ENCODE results near the gene CSRNP3. TPM values are rescaled to one million over a fixed set of nuclear protein-coding genes. Genes with fewer than 3 reads are reported as not detected.

CSRNP3 gene
- total RNA-seq, 3 donors from 2014 or later, result 2.0 to 5.2 (median 4.6) TPM

- H3K4me3 ChIP-seq, result no peak overlapping the region
- ATAC-seq (no peak), DNase-seq (no peak)
- TF ChIP-seq CTCF (IDR thresholded peaks at IDR 0.05), result no peak
- no peaks in the 10 kb centered on the region for H3K4me1 ChIP-seq (ENCODE audit: low read depth)
- intact Hi-C loops (cut with DNase I, micrococcal nuclease), result no loop called here
- H3K9me3 ChIP-seq, result no peaks in the 10 kb centered on the region
- no peaks in the 10 kb centered on the region for H3K36me3 ChIP-seq (ENCODE audit: low read depth)
Observed at GRCh38 chr2:165479856-165480255, 10.4 kb downstream of the CSRNP3 start.

GRCh38 chr2:165494573-165494972 lies 25.1 kb downstream of the CSRNP3 start:
- intact Hi-C loops (cut with DNase I, micrococcal nuclease), result no loop called here
- ATAC-seq (no peak), DNase-seq (no peak)

GRCh38 chr2:165497659-165498317 lies 28.3 kb downstream of the CSRNP3 start:
- H3K4me1 ChIP-seq (ENCODE audit: low read depth), result no peaks in the 10 kb centered on the region
- H3K4me3 ChIP-seq, result no peak overlapping the region
- DNase-seq, result no peak
- no peak for TF ChIP-seq CTCF (IDR thresholded peaks at IDR 0.05)
- no peaks in the 10 kb centered on the region for H3K9me3 ChIP-seq
- intact Hi-C loops (cut with DNase I, micrococcal nuclease), result no loop called here
- no peak for ATAC-seq
- no peaks in the 10 kb centered on the region for H3K36me3 ChIP-seq (ENCODE audit: low read depth)

More at GRCh38 chr2:165494573-165494972, 25.1 kb downstream of the CSRNP3 start:
- Histone ChIP-seq H3K4me3 (no peak overlapping the region), H3K9me3 (no peaks in the 10 kb centered on the region), H3K36me3 (ENCODE audit: low read depth) (no peaks in the 10 kb centered on the region), H3K4me1 (ENCODE audit: low read depth) (no peaks in the 10 kb centered on the region)
- no peak for TF ChIP-seq CTCF (IDR thresholded peaks at IDR 0.05)

- no peaks in the 10 kb centered on the region for H3K9me3 ChIP-seq
Observed at GRCh38 chr2:165499131-165499530, 29.6 kb downstream of the CSRNP3 start.

GRCh38 chr2:165500001-165500400 lies 30.5 kb downstream of the CSRNP3 start:
- intact Hi-C loops (cut with DNase I, micrococcal nuclease), result no loop called here
- no peak for TF ChIP-seq CTCF (IDR thresholded peaks at IDR 0.05)
- Histone ChIP-seq H3K9me3 (no peaks in the 10 kb centered on the region), H3K4me3 (no peak overlapping the region), H3K4me1 (ENCODE audit: low read depth) (no peaks in the 10 kb centered on the region), H3K36me3 (ENCODE audit: low read depth) (no peaks in the 10 kb centered on the region)
- no peak for DNase-seq
- ATAC-seq, result no peak

More at GRCh38 chr2:165499131-165499530, 29.6 kb downstream of the CSRNP3 start:
- TF ChIP-seq CTCF (IDR thresholded peaks at IDR 0.05), result no peak
- no peaks in the 10 kb centered on the region for H3K4me1 ChIP-seq (ENCODE audit: low read depth)
- ATAC-seq (no peak), DNase-seq (no peak)
- intact Hi-C loops (cut with DNase I, micrococcal nuclease), result no loop called here
- no peak overlapping the region for H3K4me3 ChIP-seq
- H3K36me3 ChIP-seq (ENCODE audit: low read depth), result no peaks in the 10 kb centered on the region

All from mucosa of descending colon (tissue), 3 donors.